ENCODE data around the gene BRAF.
"Not testable (repeated sequence)": the region's sequence is repeated elsewhere in the genome, so short reads cannot be mapped to it uniquely, and the experiment has no call there.

BRAF gene

DNA sequence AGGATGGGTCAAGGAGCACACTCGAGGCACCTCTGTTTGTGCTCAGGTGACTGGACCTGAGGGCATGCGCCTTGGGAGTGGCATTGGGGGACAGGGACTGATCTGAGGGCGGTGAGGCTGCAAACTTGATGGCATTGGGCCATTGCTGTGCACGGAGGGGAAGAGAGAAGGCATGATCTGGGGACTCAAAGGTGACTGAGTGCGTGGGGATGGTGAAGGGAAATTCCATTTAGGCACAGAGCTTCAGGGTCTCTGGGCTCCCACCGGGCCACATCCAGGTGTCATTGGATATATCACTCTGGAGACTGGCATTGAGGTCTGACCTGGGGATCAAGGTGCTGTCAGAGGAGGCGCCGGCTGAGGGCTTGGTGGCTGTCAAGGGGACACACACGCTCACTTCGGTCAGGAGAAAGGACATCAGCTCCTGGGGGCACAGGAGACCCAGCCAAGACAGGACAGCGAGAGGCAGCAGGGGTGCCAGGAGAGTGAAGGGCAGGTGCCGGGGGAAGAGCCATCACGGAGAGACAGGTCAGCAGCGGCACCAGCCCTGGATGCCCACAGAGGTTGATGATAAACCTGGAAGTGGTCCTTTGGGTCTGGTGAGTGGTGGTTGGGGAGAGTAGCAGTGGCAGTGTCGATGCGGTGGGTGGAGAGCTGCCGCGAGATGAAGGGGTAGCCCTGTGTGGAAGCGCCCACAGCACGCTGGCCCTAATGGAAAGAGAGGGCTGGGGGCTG, 246.5 kb downstream of the BRAF start:
- no peak for DNase-seq (ENCODE audit: low read depth, low spot score)
- no peak for TF ChIP-seq CTCF (IDR thresholded peaks at IDR 0.05; ENCODE audit: low read depth, low read length)
- no peak overlapping the region for H3K4me3 ChIP-seq (ENCODE audit: low read depth, low read length)
- in situ Hi-C loops (cut with HindIII; ENCODE audit: low sequenced_read_pairs), result no loop called here

DNA sequence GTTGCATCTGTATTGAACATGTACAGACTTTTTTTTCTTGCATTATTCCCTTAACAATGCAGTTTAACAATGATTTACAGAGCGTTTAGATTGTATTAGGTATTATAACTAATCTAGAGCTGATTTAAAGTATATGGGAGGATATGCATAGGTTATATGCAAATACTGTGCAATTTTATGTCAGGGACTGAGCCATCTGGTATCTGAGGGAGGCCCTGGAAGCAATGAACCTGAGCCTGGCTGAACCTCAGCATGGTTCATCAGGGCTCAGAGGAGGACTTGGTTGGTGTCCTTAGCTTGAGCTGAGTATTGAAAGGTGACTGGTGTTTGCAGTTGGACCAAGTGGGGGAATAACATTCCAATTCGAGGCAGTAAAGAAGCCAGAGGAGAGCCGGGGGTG, 247.2 kb downstream of the BRAF start:
- in situ Hi-C loops (cut with HindIII; ENCODE audit: low sequenced_read_pairs), result no loop called here
- no peak for DNase-seq (ENCODE audit: low read depth, low spot score)
- H3K4me3 ChIP-seq (ENCODE audit: low read depth, low read length), result no peak overlapping the region
- TF ChIP-seq CTCF (IDR thresholded peaks at IDR 0.05; ENCODE audit: low read depth, low read length), result no peak

DNA sequence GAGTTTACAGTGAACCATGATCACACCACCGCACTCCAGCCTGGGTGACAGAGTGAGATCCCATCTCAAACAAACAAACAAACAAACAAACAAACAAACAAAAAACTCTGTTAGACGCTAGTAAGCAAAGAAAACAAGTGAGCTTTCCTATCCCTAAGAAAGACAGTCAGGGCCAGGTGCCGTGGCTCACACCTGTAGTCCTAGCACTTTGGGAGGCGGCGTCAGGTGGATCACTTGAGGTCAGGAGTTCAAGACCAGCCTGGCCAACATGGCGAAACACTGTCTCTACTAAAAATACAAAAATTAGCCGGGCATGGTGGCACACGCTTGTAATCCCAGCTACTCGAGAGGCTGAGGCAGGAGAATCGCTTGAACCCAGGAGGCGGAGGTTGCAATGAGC, 247.8 kb downstream of the BRAF start:
- DNase-seq (ENCODE audit: low read depth, low spot score); H3K4me3 ChIP-seq (ENCODE audit: low read depth, low read length); in situ Hi-C loops (cut with HindIII; ENCODE audit: low sequenced_read_pairs): not testable (repeated sequence)

DNA sequence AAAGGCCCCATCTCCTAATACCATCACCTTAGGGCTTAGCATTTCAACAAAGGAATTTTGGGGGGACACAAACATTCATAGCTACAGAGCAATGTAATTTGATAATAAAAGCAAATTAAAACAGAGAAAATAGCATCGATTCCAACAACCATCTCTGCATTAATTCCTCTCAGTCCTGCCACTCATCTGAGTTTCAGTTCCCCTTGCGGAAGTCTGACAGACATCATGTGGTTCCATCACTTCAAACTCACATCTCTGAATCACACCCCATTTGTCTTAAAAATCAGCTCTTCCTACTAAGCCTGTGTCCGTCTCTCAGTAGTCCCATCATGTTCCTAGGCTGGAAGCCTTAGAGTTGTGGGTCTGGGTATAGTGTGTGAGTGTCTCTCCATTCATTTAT, 248.4 kb downstream of the BRAF start:
- in situ Hi-C loops (cut with HindIII; ENCODE audit: low sequenced_read_pairs), result no loop called here
- no peak for DNase-seq (ENCODE audit: low read depth, low spot score)
- H3K4me3 ChIP-seq (ENCODE audit: low read depth, low read length), result no peak overlapping the region
- no peak for TF ChIP-seq CTCF (IDR thresholded peaks at IDR 0.05; ENCODE audit: low read depth, low read length)

DNA sequence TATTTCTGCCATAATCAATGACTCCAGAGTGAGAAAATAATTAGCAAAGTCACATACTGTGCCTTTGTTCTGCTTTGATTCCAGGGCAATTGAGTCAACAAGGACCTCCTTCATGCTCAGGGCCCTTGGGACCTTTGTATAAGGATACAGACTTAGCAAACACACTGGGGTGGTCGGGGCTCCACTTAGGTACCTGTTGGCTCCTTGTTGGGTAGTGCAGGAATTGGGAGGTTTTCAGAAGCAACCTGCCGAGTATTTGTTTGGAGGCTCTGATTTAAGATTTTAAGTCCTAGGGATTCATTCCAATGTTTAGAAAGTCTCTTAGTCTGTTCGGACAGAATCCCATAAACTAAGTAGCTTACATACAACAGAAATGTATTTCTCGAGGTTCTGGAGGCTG, 249.0 kb downstream of the BRAF start:
- TF ChIP-seq CTCF (IDR thresholded peaks at IDR 0.05; ENCODE audit: low read depth, low read length), result no peak
- no peak overlapping the region for H3K4me3 ChIP-seq (ENCODE audit: low read depth, low read length)
- DNase-seq (ENCODE audit: low read depth, low spot score), result no peak
- in situ Hi-C loops (cut with HindIII; ENCODE audit: low sequenced_read_pairs), result no loop called here

DNA sequence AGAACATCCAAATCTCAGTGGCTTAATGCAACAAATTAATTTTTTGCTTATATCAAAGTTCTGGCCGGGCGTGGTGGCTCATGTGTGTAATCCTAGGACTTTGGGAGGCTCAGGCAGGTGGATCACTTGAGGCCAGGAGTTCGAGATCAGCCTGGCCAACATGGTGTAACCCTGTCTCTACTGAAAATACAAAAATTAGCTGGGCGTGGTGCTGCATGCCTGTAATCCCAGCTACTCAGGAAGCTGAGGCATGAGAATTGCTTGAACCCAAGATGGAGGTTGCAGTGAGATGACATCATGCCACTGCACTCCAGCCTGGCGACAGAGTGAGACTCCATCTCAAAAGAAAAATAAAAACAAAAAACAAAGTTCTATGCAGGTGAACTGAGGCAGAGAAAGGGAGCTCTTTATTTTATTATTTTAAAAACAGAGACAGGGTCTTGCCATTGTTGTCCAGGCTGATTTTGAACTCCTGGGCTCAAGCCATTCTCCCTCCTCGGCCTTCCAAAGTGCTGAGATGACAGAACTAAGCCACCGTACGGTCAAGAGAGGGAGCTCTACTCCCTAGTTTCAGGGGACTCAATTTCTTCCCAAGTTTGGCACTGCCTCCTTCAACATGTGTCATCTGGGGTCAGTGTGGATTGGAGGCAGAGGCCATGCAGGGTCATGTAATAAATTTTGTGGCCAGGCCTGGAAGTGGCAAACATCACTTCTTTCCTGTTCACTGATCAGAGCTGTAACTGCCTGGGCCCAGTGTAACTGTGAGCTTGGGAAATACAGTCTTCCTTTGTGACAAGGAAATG, 249.6 kb downstream of the BRAF start:
- H3K4me3 ChIP-seq (ENCODE audit: low read depth, low read length), result no peak overlapping the region
- DNase-seq (ENCODE audit: low read depth, low spot score), result peak; percentile 41
- in situ Hi-C loops (cut with HindIII; ENCODE audit: low sequenced_read_pairs), result no loop called here
- TF ChIP-seq CTCF (IDR thresholded peaks at IDR 0.05; ENCODE audit: low read depth, low read length), result peak; percentile 62

DNA sequence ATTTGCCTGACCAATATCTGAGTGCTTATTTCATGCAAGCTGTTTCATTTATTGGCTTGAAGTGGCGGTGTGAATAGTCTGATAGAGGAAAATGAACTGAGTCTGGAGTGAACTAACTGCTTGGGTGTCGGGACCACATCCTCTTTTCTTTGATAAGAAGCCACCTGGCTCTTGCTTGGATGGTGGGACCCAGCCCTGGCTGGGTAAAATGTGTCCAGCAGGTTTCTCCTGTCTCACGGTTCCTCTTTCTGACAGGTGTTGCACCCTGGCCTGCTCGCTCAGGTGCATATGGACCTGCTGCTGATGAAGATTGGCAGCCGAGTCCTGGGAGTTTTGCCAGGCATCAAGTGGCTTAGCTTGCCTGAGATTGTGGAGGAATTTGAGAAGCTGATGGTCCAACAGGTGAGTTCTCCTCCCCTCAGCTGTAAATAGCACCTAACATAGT, 250.4 kb downstream of the BRAF start:
- no peak for DNase-seq (ENCODE audit: low read depth, low spot score)
- in situ Hi-C loops (cut with HindIII; ENCODE audit: low sequenced_read_pairs), result no loop called here
- no peak for TF ChIP-seq CTCF (IDR thresholded peaks at IDR 0.05; ENCODE audit: low read depth, low read length)
- H3K4me3 ChIP-seq (ENCODE audit: low read depth, low read length), result no peak overlapping the region
